ENCODE measurements around the gene KIN.
"Not testable (repeated sequence)": the region's sequence is repeated elsewhere in the genome, so short reads cannot be mapped to it uniquely, and the experiment has no call there.

The KIN gene

DNA sequence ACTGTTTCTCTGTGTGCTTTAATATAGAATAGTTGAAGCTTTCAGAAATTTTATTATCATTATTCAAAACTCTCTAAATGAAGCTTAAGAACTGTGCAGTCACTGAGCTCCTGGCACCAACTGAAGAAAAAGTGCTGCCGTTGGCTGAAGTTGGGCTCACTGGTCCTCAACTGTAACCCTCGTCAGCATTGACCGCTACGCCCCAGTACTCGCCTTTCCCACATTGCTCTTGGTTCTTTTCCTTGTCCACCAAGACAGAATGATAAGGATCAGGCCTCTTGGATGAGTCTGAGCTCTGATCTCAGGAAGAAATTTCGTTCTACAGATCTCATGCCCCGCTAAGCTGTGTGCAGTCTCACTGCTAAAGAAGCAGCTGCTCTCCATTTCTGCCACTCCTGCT is 22.6 kb upstream of the KIN start:
- H3K4me1 Mint-ChIP-seq, result no peaks in the 10 kb centered on the region
- no peak overlapping the region for H3K27ac Mint-ChIP-seq

DNA sequence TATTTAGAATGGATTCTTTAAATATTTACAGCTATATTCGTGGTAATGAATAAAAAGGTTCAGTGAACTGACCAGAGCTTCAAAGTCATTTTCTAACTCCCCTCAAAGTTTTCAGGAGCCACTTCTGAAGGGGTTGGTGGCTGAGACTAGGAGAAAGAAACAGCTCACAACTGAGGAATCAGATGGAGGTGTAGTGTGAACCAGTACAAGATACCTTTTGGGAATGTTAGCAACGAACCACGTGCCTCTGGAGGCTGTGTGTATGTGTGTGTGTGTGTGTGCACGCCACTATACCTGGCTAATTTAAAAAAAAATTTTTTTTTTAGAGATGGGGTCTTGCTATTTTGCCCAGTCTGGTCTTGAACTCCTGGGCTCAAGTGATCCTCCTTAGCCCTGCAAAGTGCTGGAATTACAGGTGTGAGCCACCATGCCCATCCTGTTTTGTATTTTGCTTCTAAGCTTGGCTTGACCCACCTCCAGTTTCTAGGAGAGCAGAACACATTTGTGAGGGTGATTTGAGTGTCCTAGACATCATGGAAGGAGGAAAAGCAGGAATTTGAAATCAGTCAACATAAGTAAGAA is 21.0 kb upstream of the KIN start:
- no peak for ATAC-seq
- H3K36me3 Mint-ChIP-seq (ENCODE audit: low read depth), result peaks cover 27% of the 10 kb centered on the region
- no peaks in the 10 kb centered on the region for H3K9me3 Mint-ChIP-seq

More for the DNA sequence above, 22.6 kb upstream of the KIN start:
- no peak overlapping the region for H3K4me3 Mint-ChIP-seq
- no peaks in the 10 kb centered on the region for H3K27me3 Mint-ChIP-seq
- ATAC-seq (no peak), DNase-seq (no peak)
- H3K36me3 Mint-ChIP-seq (ENCODE audit: low read depth), result peaks cover 13% of the 10 kb centered on the region
- no peaks in the 10 kb centered on the region for H3K9me3 Mint-ChIP-seq

GRCh38 chr10:7804741-7805140 is 16.9 kb upstream of the KIN start:
- DNase-seq (no peak), ATAC-seq (no peak)
- Mint-ChIP-seq H3K27me3 (no peaks in the 10 kb centered on the region), H3K27ac (no peak overlapping the region), H3K36me3 (ENCODE audit: low read depth) (peaks cover 57% of the 10 kb centered on the region), H3K9me3 (no peaks in the 10 kb centered on the region), H3K4me1 (no peaks in the 10 kb centered on the region), H3K4me3 (no peak overlapping the region)

More for the DNA sequence above, 21.0 kb upstream of the KIN start:
- Mint-ChIP-seq H3K27ac (no peak overlapping the region), H3K4me3 (no peak overlapping the region), H3K4me1 (no peaks in the 10 kb centered on the region), H3K27me3 (no peaks in the 10 kb centered on the region)
- DNase-seq, result no peak

DNA sequence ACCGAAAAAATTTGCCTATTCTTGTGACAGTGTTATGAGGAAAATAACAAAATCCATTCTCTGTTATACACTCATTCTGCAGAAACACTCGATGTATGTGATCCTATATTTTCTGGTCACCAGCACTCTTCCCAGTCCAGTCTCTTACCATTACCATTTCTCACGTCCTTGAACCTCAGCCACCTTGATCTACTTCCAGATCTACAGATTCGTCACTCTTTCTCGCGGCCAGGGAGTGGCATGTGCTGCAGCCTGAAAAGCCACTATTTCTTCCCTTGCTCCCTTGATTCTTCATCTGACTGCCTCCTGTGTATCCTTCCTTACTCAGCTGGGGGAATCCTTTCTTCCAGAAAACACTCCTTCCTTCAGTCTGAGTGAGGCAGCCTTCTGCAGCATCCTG is 16.4 kb upstream of the KIN start:
- Mint-ChIP-seq H3K4me3 (no peak overlapping the region), H3K36me3 (ENCODE audit: low read depth) (peaks cover 62% of the 10 kb centered on the region), H3K4me1 (no peaks in the 10 kb centered on the region), H3K27me3 (no peaks in the 10 kb centered on the region), H3K27ac (no peak overlapping the region), H3K9me3 (no peaks in the 10 kb centered on the region)
- DNase-seq (no peak), ATAC-seq (no peak)

DNA sequence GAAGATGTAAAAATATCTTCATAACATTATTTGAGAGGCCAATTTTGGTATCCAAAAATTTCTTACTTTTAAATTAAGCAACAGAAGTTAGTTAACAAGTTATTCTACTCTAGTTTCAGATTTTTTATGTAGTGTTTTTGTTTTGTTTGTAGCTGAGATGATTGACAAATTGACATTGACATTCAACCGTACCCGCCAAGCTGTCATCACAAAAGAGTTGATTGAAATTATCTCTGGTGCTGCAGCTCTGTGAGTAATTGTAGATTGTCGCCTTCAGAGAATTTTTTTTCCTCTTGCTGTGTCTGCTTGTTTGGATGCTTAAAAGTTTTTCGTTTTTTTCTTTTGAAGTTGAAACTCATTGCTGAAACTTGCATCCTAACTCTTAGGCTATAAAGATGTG is 14.8 kb upstream of the KIN start:
- H3K36me3 Mint-ChIP-seq (ENCODE audit: low read depth), result peaks cover 65% of the 10 kb centered on the region
- ATAC-seq, result no peak

DNA sequence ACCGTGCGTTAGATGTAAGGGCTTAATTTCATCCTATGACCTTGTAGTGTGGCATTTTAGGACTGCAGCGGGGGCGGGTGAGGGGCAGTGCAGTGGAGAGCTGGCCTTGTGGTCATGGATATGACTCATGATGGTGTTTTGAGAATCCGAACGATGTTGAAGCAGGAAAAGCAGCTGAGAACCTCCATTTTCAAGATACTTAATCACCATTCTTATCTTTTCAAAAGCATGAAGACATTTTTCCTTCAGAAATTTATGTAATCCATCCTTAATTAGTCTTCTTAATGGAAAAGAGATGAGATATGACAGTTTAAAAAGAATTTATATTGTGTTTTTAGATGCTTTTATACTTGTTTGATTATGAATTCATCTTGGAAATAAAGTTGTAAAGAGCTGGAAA is 9.8 kb upstream of the KIN start:
- H3K9me3 Mint-ChIP-seq, result no peaks in the 10 kb centered on the region
- H3K4me3 Mint-ChIP-seq, result no peak overlapping the region
- peaks cover 59% of the 10 kb centered on the region for H3K36me3 Mint-ChIP-seq (ENCODE audit: low read depth)
- peaks cover 40% of the 10 kb centered on the region for H3K4me1 Mint-ChIP-seq
- no peaks in the 10 kb centered on the region for H3K27me3 Mint-ChIP-seq
- DNase-seq (peak; percentile 16), ATAC-seq (no peak)
- H3K27ac Mint-ChIP-seq, result peak overlapping the region; percentile 59

More for the DNA sequence above, 14.8 kb upstream of the KIN start:
- H3K27ac Mint-ChIP-seq, result no peak overlapping the region
- H3K4me3 Mint-ChIP-seq, result no peak overlapping the region
- peaks cover under 1% of the 10 kb centered on the region for H3K4me1 Mint-ChIP-seq
- H3K9me3 Mint-ChIP-seq, result no peaks in the 10 kb centered on the region
- no peak for DNase-seq
- no peaks in the 10 kb centered on the region for H3K27me3 Mint-ChIP-seq

GRCh38 chr10:7795605-7796004 is 7.8 kb upstream of the KIN start:
- ATAC-seq, result no peak
- Mint-ChIP-seq H3K4me1 (peaks cover 59% of the 10 kb centered on the region), H3K4me3 (no peak overlapping the region), H3K27ac (peak overlapping the region; percentile 17), H3K36me3 (ENCODE audit: low read depth) (peaks cover 59% of the 10 kb centered on the region), H3K9me3 (no peaks in the 10 kb centered on the region), H3K27me3 (no peaks in the 10 kb centered on the region)
- no peak for DNase-seq

- no peaks in the 10 kb centered on the region for H3K27me3 Mint-ChIP-seq
- peaks cover 68% of the 10 kb centered on the region for H3K4me1 Mint-ChIP-seq
- H3K27ac Mint-ChIP-seq, result peak overlapping the region; percentile 47
- DNase-seq (no peak), ATAC-seq (no peak)
- H3K36me3 Mint-ChIP-seq (ENCODE audit: low read depth), result peaks cover 55% of the 10 kb centered on the region
- H3K4me3 Mint-ChIP-seq, result no peak overlapping the region
- H3K9me3 Mint-ChIP-seq, result no peaks in the 10 kb centered on the region
Observed at GRCh38 chr10:7794251-7795026, 6.6 kb upstream of the KIN start.

GRCh38 chr10:7792541-7792940 is 4.7 kb upstream of the KIN start:
- Mint-ChIP-seq H3K9me3 (no peaks in the 10 kb centered on the region), H3K36me3 (ENCODE audit: low read depth) (peaks cover 46% of the 10 kb centered on the region), H3K4me3 (no peak overlapping the region), H3K27ac (no peak overlapping the region), H3K4me1 (peaks cover 71% of the 10 kb centered on the region), H3K27me3 (no peaks in the 10 kb centered on the region)
- DNase-seq (no peak), ATAC-seq (no peak)

DNA sequence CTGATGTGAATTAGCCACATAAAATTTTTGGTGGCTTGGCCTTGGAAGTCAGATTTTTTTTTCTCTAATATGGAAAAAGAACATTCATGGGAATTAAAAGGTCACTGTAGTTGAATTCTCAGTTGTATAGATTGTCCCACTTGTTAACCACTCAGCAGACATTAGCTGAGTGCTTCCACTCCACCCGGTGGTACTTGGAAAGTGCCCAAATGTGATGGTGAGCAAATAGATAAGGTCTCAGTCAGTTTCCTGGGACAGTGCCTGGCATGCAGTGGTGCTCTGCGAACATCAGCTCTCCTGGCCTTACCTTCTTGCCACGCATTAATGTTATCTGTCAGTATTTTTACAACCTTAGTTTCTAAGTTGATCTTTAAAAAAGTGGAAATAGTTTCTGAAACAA is 1.6 kb upstream of the KIN start:
- Mint-ChIP-seq H3K36me3 (ENCODE audit: low read depth) (peaks cover 29% of the 10 kb centered on the region), H3K4me1 (peaks cover 59% of the 10 kb centered on the region), H3K4me3 (no peak overlapping the region), H3K27ac (peak overlapping the region; percentile 69), H3K27me3 (no peaks in the 10 kb centered on the region), H3K9me3 (no peaks in the 10 kb centered on the region)
- DNase-seq (no peak), ATAC-seq (no peak)

GRCh38 chr10:7788639-7789286 is 970 bp upstream of the KIN start:
- DNase-seq (no peak), ATAC-seq (peak; percentile 15)
- H3K9me3 Mint-ChIP-seq, result no peaks in the 10 kb centered on the region
- H3K27me3 Mint-ChIP-seq, result no peaks in the 10 kb centered on the region
- no peak overlapping the region for H3K27ac Mint-ChIP-seq
- no peak overlapping the region for H3K4me3 Mint-ChIP-seq
- peaks cover 24% of the 10 kb centered on the region for H3K36me3 Mint-ChIP-seq (ENCODE audit: low read depth)
- H3K4me1 Mint-ChIP-seq, result peaks cover 56% of the 10 kb centered on the region

DNA sequence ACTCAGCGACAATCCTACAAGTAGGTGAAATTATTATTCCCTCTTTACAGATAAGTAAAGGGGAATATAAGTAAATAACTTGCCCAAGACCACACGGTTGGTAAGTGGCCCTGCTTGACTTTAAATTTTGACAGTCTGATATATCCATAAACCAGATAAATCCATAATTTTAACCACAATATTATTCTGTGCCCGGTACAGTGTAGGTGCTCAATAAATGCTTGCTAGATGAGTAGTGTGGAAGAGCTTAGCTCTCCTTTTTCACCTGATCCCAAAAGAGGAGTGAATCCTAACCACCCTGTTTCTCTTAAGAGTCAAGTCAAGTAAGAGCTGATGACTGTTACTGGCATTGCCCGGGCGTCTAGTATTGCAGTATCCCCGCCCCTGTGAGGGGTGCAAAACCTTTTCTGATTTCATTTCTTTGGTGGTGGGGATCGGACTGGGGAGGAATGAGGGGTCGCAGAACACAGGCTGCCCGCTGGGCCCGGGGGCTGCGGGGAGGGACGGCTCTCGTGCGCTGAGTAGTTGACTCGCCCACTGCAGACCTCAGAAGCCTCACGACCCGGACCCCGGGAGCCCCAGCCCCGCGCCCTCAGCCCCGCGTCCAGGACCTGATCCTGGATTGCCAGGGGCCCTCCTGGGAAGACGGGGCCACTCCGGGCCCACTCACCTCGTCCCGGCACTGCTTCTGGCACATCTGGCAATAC is 490 bp downstream of the KIN start:
- H3K36me3 Mint-ChIP-seq (ENCODE audit: low read depth), result peaks cover 19% of the 10 kb centered on the region
- H3K4me1 Mint-ChIP-seq, result peaks cover 48% of the 10 kb centered on the region
- no peak for DNase-seq
- H3K27me3 Mint-ChIP-seq, result no peaks in the 10 kb centered on the region
- no peak for ATAC-seq
- no peak overlapping the region for H3K4me3 Mint-ChIP-seq
- no peaks in the 10 kb centered on the region for H3K9me3 Mint-ChIP-seq
- no peak overlapping the region for H3K27ac Mint-ChIP-seq

GRCh38 chr10:7786430-7786829 is 1.4 kb downstream of the KIN start:
- no peaks in the 10 kb centered on the region for H3K9me3 Mint-ChIP-seq

DNA sequence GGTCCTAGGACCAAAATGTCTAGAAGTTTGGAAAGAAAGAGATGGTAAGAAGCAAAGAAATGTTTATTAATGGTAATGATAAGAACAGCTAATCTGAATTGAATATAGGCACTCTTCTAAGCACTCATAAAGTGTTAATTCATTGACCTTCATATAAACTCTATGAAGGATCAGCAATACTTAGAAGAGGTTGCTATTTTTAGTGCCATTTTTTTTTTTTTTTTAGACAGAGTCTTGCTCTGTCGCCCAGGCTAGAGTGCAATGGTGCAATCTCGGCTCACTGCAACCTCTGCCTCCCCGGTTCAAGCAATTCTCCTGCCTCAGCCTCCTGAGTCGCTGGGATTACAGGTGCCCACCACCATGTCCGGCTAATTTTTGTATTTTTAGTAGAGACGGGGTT is 5.6 kb downstream of the KIN start:
- H3K9me3 Mint-ChIP-seq, H3K4me3 Mint-ChIP-seq: not testable (repeated sequence)

More at GRCh38 chr10:7786430-7786829, 1.4 kb downstream of the KIN start:
- Mint-ChIP-seq H3K27ac (no peak overlapping the region), H3K4me1 (peaks cover 39% of the 10 kb centered on the region), H3K27me3 (no peaks in the 10 kb centered on the region), H3K4me3 (no peak overlapping the region), H3K36me3 (ENCODE audit: low read depth) (peaks cover 14% of the 10 kb centered on the region)
- DNase-seq (no peak), ATAC-seq (no peak)

More for the DNA sequence above, 5.6 kb downstream of the KIN start:
- not testable (repeated sequence) for ATAC-seq, H3K27ac Mint-ChIP-seq, H3K27me3 Mint-ChIP-seq, DNase-seq
- Mint-ChIP-seq H3K4me1 (peaks cover 18% of the 10 kb centered on the region), H3K36me3 (ENCODE audit: low read depth) (peaks cover 29% of the 10 kb centered on the region)
